Measurements from ENCODE around the gene MMP7.

Gene MMP7

DNA sequence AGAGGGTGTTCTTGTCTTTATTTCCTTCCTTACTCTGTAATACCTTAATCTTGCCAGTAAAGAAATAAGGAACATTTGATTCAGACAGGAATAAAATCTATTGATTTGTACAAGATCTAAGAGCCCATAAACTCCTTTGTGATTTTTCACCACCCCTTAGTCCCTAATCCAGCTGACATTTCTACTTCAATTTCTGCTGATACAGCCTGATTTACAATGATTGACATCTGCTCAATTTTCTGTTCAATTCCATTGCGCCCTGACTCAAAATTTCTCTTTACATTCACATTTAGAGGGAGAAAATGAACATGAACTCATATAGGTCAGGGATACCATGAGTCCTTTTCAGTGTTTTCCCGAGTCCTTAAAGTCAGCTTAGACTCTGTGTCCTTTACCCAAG is 50.8 kb downstream of the MMP7 start:
- DNase-seq (ENCODE audit: low read depth): no peak
- TF ChIP-seq, protein P1, sequence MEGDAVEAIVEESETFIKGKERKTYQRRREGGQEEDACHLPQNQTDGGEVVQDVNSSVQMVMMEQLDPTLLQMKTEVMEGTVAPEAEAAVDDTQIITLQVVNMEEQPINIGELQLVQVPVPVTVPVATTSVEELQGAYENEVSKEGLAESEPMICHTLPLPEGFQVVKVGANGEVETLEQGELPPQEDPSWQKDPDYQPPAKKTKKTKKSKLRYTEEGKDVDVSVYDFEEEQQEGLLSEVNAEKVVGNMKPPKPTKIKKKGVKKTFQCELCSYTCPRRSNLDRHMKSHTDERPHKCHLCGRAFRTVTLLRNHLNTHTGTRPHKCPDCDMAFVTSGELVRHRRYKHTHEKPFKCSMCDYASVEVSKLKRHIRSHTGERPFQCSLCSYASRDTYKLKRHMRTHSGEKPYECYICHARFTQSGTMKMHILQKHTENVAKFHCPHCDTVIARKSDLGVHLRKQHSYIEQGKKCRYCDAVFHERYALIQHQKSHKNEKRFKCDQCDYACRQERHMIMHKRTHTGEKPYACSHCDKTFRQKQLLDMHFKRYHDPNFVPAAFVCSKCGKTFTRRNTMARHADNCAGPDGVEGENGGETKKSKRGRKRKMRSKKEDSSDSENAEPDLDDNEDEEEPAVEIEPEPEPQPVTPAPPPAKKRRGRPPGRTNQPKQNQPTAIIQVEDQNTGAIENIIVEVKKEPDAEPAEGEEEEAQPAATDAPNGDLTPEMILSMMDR (IDR thresholded peaks at IDR 0.05; ENCODE audit: control insufficient read depth, extremely low read depth, insufficient read depth): no peak

DNA sequence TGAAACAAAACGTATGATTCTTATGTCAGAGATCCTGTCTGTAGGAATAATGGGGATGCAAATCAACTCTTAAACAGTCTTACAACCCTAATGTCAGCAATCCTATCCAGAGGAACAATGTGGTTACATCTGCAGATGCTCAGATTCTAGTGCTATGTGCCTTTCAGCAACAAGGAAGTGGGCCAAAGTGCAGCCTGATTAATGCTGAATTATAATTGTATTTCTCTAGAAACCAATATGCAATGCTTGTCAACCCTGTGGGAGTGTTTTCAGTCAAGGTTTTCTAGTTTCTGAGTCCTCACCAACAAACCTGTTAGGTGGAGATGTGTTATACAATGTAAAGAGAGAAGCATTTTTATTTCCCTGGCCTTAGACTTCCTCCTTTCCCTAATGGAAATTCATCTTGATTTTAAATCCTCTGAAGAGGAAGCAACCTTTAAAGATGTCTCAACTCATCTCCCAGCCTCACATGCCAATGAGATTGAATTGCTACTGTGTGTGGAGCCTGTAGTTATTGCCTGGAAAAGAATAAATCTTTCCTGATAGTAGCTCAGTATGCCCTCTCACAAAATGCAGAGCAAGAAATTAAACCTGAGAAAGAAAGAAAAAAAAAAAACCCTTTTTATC is 51.8 kb downstream of the MMP7 start:
- no peak for DNase-seq (ENCODE audit: low read depth)
- TF ChIP-seq, protein P1 (IDR thresholded peaks at IDR 0.05; ENCODE audit: control insufficient read depth, extremely low read depth, insufficient read depth): no peak
- no peak overlapping the region for H3K4me3 ChIP-seq (ENCODE audit: low read depth, low read length)

More for the DNA sequence above, 50.8 kb downstream of the MMP7 start:
- no peak overlapping the region for H3K4me3 ChIP-seq (ENCODE audit: low read depth, low read length)

DNA sequence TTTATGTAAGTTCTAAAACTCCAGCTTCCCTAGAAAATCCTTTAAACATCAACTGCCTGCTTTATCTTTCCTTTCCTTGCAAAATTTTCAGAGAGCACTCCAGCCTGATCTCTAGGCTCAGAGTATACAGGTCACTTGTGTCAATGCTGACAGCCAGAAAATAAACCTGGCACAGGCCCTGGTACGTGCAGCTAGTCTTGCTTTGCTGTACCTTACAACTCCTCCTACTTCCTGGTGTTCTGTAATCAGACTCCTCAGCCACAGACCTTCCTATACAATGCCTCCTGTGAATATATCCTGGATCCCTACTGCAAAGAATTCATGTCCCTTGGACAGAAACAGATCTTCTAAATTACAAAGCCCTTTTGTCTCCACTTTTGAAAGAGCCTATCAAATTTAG is 53.7 kb downstream of the MMP7 start:
- no peak overlapping the region for H3K4me3 ChIP-seq (ENCODE audit: low read depth, low read length)
- peak; percentile 89 for DNase-seq (ENCODE audit: low read depth)
- TF ChIP-seq, protein P1 (IDR thresholded peaks at IDR 0.05; ENCODE audit: control insufficient read depth, extremely low read depth, insufficient read depth): no peak

DNA sequence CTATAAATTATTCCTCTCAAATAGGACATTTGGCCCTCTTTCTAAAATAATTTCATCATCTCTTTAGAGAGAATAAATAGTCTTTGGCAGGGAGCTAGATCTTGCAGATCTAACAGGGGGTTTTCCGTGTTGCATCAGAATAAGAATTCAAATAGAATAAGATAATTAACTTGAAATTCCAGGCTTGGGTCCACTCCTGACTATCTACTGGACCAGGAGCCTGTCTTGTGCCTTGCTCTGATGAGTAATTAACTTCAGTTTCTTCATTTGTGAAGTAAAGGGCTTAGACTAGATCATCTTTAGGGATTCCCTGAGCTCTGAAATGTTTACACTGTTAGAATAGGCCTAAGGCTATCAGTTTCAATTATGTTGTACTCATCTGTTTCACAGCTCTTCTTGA is 54.5 kb downstream of the MMP7 start:
- TF ChIP-seq, protein P1 (IDR thresholded peaks at IDR 0.05; ENCODE audit: control insufficient read depth, extremely low read depth, insufficient read depth): no peak
- DNase-seq (ENCODE audit: low read depth): no peak
- no peak overlapping the region for H3K4me3 ChIP-seq (ENCODE audit: low read depth, low read length)

DNA sequence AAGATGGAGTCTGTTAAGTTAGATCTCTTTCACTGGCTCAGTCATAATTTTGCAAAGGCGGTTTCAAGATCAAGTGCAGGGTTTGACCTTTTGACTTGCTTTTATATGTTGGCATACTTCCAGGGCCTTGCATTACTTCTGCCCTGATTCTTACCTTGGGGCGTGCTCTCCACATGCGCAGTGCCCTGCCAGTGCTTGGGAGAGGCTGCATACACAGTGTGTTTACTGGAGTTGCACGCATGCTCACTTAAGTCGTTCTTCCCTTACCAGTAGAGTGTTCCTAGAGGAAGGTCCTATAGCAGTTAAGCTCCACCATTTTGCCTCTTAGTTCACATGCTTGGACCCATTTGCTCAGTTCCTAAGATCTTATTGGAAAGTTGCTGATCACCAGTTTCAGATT is 57.0 kb downstream of the MMP7 start:
- TF ChIP-seq, protein P1 (IDR thresholded peaks at IDR 0.05; ENCODE audit: control insufficient read depth, extremely low read depth, insufficient read depth): no peak
- H3K4me3 ChIP-seq (ENCODE audit: low read depth, low read length): no peak overlapping the region
- DNase-seq (ENCODE audit: low read depth): no peak

DNA sequence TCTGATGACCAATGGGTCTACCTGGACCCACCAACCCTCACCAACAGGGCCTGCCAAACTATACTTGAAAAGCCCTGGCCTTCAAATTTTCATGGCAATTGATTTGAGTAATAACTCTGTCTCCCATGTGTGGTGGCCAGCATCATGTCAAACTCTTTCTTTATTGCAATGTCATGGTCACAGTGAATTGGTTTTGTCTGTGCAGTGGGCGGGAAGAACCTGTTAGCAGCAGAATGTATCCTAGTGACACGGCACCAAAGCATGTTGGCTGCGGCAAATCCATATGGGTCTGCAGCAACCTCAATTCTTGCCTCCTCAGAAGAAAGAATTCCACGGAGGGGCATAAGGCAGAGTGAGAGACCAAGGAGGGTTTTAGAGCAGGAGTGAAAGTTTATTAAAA is 58.4 kb downstream of the MMP7 start:
- H3K4me3 ChIP-seq (ENCODE audit: low read depth, low read length): no peak overlapping the region
- no peak for DNase-seq (ENCODE audit: low read depth)
- TF ChIP-seq, protein P1 (IDR thresholded peaks at IDR 0.05; ENCODE audit: control insufficient read depth, extremely low read depth, insufficient read depth): no peak

DNA sequence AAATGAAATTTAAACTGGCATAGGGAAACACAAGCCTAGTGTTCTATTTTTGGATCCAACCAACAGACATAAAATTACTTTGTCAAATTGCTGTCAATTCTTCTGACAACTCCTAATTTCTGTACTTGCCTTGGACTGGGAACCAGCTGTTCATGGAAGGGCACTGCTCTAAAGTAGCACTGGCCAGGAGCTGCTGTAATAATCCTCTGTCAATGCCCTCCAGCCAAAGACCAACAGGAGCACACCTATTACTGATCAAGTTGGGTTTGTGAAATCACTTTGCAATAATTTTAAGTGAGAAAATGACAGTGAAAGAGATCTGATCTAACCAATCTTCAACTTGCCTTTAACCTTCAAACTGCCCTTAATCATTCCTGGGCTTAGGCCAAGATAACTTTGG is 59.1 kb downstream of the MMP7 start:
- TF ChIP-seq, protein P1 (IDR thresholded peaks at IDR 0.05; ENCODE audit: control insufficient read depth, extremely low read depth, insufficient read depth): no peak
- H3K4me3 ChIP-seq (ENCODE audit: low read depth, low read length): no peak overlapping the region
- DNase-seq (ENCODE audit: low read depth): no peak
